ENCODE measurements around the gene PIH1D1.
"Not testable (repeated sequence)": the region's sequence is repeated elsewhere in the genome, so short reads cannot be mapped to it uniquely, and the experiment has no call there.

Gene PIH1D1

DNA sequence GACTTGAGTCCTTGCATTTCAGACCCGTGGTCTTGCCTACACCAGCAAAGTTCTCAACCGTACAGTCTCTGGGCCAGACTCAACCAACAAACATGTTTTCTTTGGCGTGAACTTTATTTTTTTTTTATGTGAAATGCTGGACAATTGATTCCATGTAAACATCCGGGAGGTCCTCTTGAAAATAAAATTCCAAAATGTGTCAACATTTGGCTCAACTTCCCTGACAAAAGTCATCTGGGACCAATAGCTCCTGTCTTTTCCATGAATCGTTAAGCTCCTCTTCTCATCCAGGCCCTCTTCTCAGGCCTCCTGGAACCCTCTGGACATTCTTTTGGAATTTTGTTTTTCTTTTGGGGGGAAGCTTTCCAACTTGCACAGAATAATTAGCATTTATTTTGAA, 4.2 kb upstream of the PIH1D1 start:
- no peak for DNase-seq (ENCODE audit: low read depth)

- no peak for DNase-seq (ENCODE audit: low read depth)
Observed at GRCh38 chr19:49453757-49454240, 2.2 kb upstream of the PIH1D1 start.

- DNase-seq (ENCODE audit: low read depth): peak; percentile 94
Observed at GRCh38 chr19:49453013-49453756, 1.6 kb upstream of the PIH1D1 start, which contains the start of gene ALDH16A1. Gene ALDH16A1 (plus strand): TSS chr19:49453225. CDS start chr19:49453332, 107 bp downstream.

DNA sequence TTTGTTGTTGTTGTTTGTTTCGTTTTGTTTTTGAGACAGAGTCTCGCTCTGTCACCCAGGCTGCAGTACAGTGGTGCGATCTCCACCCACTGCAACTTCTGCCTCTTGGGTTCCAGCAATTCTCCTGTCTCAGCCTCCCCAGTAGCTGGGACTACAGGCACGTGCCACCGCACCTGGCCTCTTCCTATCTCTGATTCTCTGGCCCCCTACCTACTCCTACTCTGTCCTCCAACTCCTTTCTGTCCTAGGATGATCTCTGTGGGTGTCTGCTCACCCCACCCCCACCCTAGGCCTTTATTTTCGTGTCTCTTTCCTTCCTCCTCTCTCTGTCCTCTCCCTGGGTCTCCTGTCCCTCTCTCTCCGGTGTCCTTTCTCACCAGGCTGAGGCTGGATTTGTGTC, 1.2 kb downstream of the PIH1D1 start:
- no peak for DNase-seq (ENCODE audit: low read depth)

GRCh38 chr19:49448432-49448786, 3.2 kb downstream of the PIH1D1 start:
- DNase-seq (ENCODE audit: low read depth): no peak

GRCh38 chr19:49447485-49448431, 3.9 kb downstream of the PIH1D1 start:
- DNase-seq (ENCODE audit: low read depth): no peak

- no peak for DNase-seq (ENCODE audit: low read depth)
Observed at GRCh38 chr19:49445997-49446396, 5.6 kb downstream of the PIH1D1 start.

- DNase-seq (ENCODE audit: low read depth): not testable (repeated sequence)
Observed at GRCh38 chr19:49444100-49444700, 7.4 kb downstream of the PIH1D1 start.

DNA sequence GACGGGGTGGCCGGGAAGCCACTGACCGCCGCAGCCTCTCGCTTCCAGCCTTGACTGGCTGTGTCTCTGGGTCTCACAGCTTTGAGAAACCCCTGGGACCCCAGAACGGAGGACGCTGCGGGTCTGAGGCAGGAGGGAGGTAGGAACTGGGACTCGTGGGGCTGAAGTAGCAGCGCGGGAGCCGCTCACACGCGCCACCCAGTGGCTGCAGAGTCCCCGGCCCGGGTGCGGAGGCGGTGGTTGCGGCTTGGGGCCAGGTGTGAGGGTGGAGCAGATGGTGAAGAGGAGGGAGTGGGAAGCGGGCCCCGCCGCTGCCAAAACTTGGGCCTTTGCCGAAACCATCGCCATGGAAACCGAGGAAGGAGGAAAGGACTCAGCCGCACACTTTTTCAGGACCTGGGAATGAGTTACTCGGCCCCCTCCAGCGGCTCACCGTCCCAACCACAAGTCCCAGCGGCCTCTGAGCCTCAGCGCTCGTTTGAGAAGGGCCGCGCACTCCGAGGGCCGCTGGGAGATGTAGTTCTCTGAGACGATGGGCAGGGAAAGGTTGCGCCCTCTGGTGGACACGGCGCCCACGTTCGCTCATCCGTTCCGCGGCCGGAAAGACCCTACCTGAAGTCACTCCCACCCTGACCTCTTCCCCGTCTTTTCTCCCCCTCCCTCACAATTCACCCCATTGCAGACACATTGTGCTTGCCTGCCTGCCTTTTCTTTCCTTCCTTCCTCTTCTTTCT, 8.1 kb downstream of the PIH1D1 start:
- DNase-seq (ENCODE audit: low read depth): peak; percentile 90

GRCh38 chr19:49442771-49443365, 8.7 kb downstream of the PIH1D1 start:
- DNase-seq (ENCODE audit: low read depth): no peak

DNA sequence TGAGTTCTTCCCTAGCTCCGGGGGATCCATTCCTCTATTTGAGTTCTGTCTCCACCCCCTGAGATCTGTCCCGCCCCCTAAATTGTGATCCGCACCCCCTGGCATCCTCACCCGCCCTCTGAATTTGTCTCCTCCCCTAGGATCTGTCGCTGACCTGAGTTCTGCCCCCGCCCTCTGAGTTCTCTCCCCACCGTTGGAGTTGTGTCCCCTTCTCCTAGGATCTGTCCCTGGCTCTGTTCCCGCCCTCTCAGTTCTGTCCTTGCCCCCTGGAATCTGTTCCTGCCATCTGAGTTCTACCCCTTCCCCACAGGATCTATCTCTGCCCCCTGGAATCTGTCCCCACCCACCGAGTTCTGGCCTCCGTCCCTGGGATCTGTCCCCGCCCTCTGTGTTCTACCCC, 9.3 kb downstream of the PIH1D1 start:
- no peak for DNase-seq (ENCODE audit: low read depth)

GRCh38 chr19:49441960-49442350, 9.7 kb downstream of the PIH1D1 start:
- DNase-seq (ENCODE audit: low read depth): no peak

DNA sequence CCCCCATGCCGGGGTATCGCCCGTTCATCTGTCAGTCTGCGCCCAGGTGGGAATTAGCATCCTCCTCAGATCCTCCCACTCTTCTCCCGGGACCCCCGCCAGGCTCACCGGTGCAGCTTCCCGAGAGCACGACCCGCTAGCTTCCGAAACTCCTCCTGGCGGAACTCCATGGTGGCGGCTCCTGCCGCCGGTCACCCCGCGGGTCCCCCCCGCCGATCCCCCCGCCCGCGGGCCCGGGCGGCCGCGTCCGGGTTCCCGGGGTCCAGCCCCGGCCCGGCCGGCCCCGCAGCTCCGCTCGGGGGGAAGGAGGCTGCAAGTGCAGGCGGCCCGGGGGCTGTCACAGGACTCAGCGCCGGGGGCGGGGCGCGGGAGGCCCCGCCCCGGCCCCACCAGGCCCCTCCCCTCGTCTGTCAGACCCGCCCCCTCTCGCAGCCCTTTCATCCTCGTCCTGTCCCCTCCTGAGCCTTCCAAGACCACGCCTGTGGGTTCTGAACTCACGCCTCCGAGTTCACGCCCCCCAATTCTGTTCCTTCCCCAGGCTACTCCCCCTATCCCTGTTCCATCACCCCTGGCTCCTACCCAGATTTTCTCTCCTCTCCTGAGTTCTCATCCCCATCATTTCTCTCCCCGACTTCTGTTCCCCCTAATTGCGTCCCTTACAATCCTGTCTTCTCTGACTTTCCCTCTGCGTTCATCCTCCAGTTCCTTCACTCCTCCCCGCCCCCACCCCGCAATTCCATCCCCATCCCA, 10.2 kb downstream of the PIH1D1 start, which contains the start of gene SLC17A7:
Gene SLC17A7, minus strand, starts transcription at position 318 of the 750 bp plus-strand sequence. Its CDS starts 148 bp downstream, at position 170.
- DNase-seq (ENCODE audit: low read depth): no peak

DNA sequence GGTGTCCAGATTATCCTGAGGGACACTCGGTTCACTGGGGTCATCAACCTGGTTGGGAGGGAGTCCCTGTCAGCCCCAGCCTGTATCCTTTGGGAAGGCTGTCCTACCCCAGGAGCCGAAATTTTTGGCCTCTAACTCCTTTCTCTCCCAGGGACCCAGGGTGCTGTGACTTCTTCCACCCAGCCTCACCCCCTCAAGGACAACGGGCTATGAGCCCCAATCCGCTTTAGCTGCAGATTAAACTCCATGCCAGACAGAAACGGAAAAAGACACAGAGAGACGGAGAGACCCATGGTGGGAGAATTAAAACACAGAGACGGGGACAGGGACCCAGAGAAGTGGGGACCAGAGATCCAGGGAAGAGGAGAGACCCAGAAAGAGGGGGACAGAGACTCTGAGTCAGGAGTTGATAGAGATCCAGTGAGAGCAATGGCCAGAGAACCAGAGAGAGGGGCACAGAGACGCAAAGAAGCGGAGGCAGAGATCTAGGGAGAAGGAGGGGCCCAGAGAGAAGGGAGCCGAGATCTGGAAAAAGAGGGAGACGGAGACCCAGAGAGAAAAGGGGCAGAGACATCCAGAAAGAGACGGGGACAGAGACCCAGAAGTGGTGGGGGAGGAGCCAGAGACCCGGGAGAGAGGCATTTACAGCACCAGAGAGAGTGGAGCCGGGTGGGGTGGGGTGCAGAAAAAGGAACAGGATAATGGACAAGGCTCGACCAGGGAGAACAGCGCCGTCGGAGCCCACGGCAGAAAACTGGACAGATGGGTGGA, 11.0 kb downstream of the PIH1D1 start:
- no peak for DNase-seq (ENCODE audit: low read depth)

- DNase-seq (ENCODE audit: low read depth): no peak
Observed at GRCh38 chr19:49439836-49440235, 11.8 kb downstream of the PIH1D1 start.

DNA sequence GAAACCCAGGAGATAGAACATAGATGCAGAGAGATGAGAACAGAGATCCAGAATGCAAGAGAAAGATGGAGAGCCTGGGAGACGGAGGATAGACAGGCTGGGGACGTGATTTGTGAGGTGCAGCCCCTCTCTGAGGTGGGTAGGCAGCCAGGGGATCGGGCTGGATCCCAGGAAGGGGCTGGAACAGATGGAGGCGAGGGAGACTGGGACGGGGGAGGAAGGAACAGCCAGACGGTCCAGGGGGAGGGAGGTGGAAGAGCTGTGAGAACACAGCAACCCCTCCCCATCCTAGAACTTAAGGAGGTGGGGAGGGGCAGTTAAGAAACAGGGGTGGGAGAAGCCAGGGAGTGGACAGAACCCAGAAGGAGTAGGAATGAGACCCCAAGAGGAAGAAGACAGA, 13.4 kb downstream of the PIH1D1 start:
- DNase-seq (ENCODE audit: low read depth): no peak

GRCh38 chr19:49437231-49437630, 14.4 kb downstream of the PIH1D1 start:
- DNase-seq (ENCODE audit: low read depth): no peak

DNA sequence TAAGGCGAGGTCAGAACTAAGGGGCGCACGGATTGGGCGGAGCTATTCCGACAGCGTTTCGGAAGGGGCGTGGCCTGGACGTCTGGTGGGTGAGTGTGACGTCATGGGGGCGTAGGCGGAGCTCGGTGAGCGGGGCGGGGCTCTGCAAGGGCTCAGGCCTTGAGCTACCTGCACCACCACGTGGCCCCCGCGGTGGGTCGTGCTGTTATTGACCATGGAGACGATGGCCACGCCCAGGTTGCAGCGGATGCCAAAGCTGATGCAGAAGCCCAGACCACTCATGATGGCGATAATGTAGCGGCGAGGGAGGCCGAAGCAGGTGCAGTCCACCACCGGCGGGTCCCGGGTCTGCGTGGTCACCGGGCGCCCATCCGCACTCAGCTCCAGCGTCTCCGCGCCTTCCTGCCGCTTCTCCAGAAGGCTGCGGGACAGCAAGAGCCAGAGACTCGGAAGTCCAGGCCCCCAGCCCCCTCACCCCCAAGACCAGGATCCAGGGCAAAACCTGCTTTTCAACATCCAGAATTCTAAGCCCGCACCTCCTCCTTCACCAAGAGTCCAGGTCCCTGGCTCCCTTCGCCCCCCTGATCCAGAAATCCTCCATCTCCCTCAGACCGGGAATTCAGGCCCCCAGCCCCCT, 15.1 kb downstream of the PIH1D1 start:
- DNase-seq (ENCODE audit: low read depth): no peak

DNA sequence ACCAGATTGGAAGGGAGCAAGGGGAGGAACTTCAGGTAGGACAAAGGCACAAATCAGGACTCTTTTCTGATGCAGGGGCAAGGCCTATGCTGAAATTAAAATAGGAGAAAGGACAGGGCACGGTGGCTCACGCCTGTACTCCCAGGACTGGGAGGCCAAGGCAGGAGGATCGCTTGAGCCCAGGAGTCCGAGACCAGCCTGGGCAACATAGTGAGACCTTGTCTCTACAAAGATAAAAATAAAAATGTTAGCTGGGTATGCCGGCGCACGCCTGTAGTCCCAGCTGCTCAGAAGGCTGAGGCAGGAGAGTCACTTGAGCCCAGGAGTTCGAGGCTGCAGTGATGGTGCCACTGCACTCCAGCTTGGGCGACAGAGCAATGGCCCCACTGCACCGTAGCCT, 15.9 kb downstream of the PIH1D1 start:
- no peak for DNase-seq (ENCODE audit: low read depth)
